SKM-1 treated with dmso at 0.1 percent for 144 hours (cell line): ENCODE data around the gene SLC30A5.
A peak's percentile ranks its signal among the peaks of the same experiment; 100 is the strongest.
"Not testable (repeated sequence)": the region's sequence is repeated elsewhere in the genome, so short reads cannot be mapped to it uniquely, and the experiment has no call there.

Experiments
- DNase-seq: peaks from one replicate; lab custom pipeline; 2025; ENCODE audit not compliant: unreplicated experiment; lab: John Stamatoyannopoulos, UW

SLC30A5 gene

GRCh38 chr5:69093771-69094482, at the start of gene SLC30A5:
Gene SLC30A5, plus strand, starts transcription at chr5:69094014. Its CDS starts 242 bp downstream, at chr5:69094256.
- peak; percentile 99 for DNase-seq

GRCh38 chr5:69045213-69045612, 48.6 kb upstream of the SLC30A5 start:
- not testable (repeated sequence) for DNase-seq

GRCh38 chr5:69046375-69046957, 47.3 kb upstream of the SLC30A5 start:
- DNase-seq, result no peak

- DNase-seq, result no peak
Measured at GRCh38 chr5:69048230-69048629, 45.6 kb upstream of the SLC30A5 start.

GRCh38 chr5:69049151-69049550, 44.7 kb upstream of the SLC30A5 start:
- DNase-seq, result no peak

- no peak for DNase-seq
Measured at GRCh38 chr5:69049796-69050195, 44.0 kb upstream of the SLC30A5 start.

GRCh38 chr5:69050214-69050613, 43.6 kb upstream of the SLC30A5 start:
- DNase-seq, result no peak

- DNase-seq, result no peak
Measured at GRCh38 chr5:69052181-69052580, 41.6 kb upstream of the SLC30A5 start.

- no peak for DNase-seq
Measured at GRCh38 chr5:69074664-69075521, 18.9 kb upstream of the SLC30A5 start.

- no peak for DNase-seq
Measured at GRCh38 chr5:69075522-69076179, 18.2 kb upstream of the SLC30A5 start.

GRCh38 chr5:69078921-69079540, 14.8 kb upstream of the SLC30A5 start:
- peak; percentile 19 for DNase-seq

- no peak for DNase-seq
Measured at GRCh38 chr5:69079556-69079955, 14.3 kb upstream of the SLC30A5 start.

GRCh38 chr5:69083412-69083811, 10.4 kb upstream of the SLC30A5 start:
- DNase-seq, result no peak

GRCh38 chr5:69084195-69084594, 9.6 kb upstream of the SLC30A5 start:
- DNase-seq, result no peak

GRCh38 chr5:69084903-69085302, 8.9 kb upstream of the SLC30A5 start:
- DNase-seq, result no peak

- DNase-seq, result no peak
Measured at GRCh38 chr5:69086206-69086605, 7.6 kb upstream of the SLC30A5 start.

GRCh38 chr5:69088006-69088405, 5.8 kb upstream of the SLC30A5 start:
- not testable (repeated sequence) for DNase-seq

GRCh38 chr5:69090158-69090557, 3.7 kb upstream of the SLC30A5 start:
- DNase-seq, result no peak

- no peak for DNase-seq
Measured at GRCh38 chr5:69091771-69092170, 2.0 kb upstream of the SLC30A5 start.

- no peak for DNase-seq
Measured at GRCh38 chr5:69092969-69093368, 845 bp upstream of the SLC30A5 start.

- DNase-seq, result no peak
Measured at GRCh38 chr5:69099302-69099701, 5.5 kb downstream of the SLC30A5 start.
